HepG2 (cell line): ENCODE measurements around the gene NME7. TPM values are rescaled to one million over a fixed set of nuclear protein-coding genes. Genes with fewer than 3 reads are reported as not detected.

ENCODE experiments used
- ATAC-seq: fragments of 200-7000 bp; cut with Tn5 transposase; 3 replicates; pipeline ENCODE4 v1.9.1; 2020; ENCODE audit warnings: mild to moderate bottlenecking, moderate library complexity
- BruUV-seq: library from RNA; stranded (reverse); fragments of 400-500 nt; replicated peaks from 2 replicates; lab custom pipeline; 2021; lab: Mats Ljungman, UMichigan
- CTCF ChIA-PET: fragments of 300-600 bp; formaldehyde crosslinking; extraction: SDS; loops from one replicate; lab custom pipeline; 2021; ENCODE audit warnings: low total read pairs, inconsistent platforms, low intra/inter-chr PET ratio; lab: Yijun Ruan, JAX
- POLR2A ChIA-PET: fragments of 350-600 bp; sonication (Branson Sonifier 250); formaldehyde crosslinking; loops from one replicate; lab custom pipeline; 2020; ENCODE audit warnings: antibody characterized with exemption, inconsistent platforms; lab: Yijun Ruan, JAX
- DNase-seq: peaks from one replicate; pipeline ENCODE4 v3.0.0-alpha.2; 2015; ENCODE audit warnings: low spot score
- FAIRE-seq: peaks from 3 replicates; lab custom pipeline; 2011; peaks lifted over from hg19 to GRCh38; lab: Jason Lieb, UNC
- H2AFZ ChIP-seq: one replicate; pipeline ENCODE4 v1.6.1; 2011; ENCODE audit warnings: low read length, inconsistent platforms
- H3K27ac ChIP-seq: fragments of 300-600 bp; 3 replicates; pipeline ENCODE4 v1.8.0; 2011; ENCODE audit warnings: mixed run types, mild to moderate bottlenecking, mixed read lengths, low read length, inconsistent platforms; ENCODE audit not compliant: insufficient read depth; ENCODE audit errors: extremely low read length
- H3K27me3 ChIP-seq, 2 experiments: fragments of 200-600 bp in 1 of 2; 2 replicates in 1 of 2; 3 replicates in 1 of 2; pipeline versions ENCODE4 v1.6.0 to v1.8.0; 2011; ENCODE audit warnings: low read length in 2 of 2, mild to moderate bottlenecking in 2 of 2, moderate library complexity in 2 of 2, inconsistent platforms in 1 of 2; ENCODE audit not compliant: insufficient read depth in 2 of 2, control insufficient read depth in 1 of 2
- H3K36me3 ChIP-seq, 2 experiments: fragments of 200-600 bp in 1 of 2; replicated peaks in 1 of 2; 2 replicates in 1 of 2; 3 replicates in 1 of 2; pipeline versions ENCODE4 v1.5.1 to v1.8.0; 2011; ENCODE audit warnings: low read length in 2 of 2, inconsistent platforms in 1 of 2; ENCODE audit not compliant: insufficient read depth in 2 of 2, control insufficient read depth in 1 of 2
- H3K4me1 ChIP-seq: 2 replicates; pipeline ENCODE4 v1.5.1; 2012; ENCODE audit warnings: low read length, inconsistent platforms; ENCODE audit not compliant: insufficient read depth
- H3K4me2 ChIP-seq: 2 replicates; pipeline ENCODE4 v1.6.0; 2011; ENCODE audit warnings: low read depth, low read length, inconsistent platforms
- H3K4me3 ChIP-seq, 3 experiments: fragments of 200-600 bp in 1 of 3; sonication (generic), shearing (Covaris generic) in 1 of 3; replicated peaks in 1 of 3; 2 replicates each; pipeline ENCODE4 v1.5.1; 2011 to 2016; ENCODE audit warnings: low read length in 3 of 3, inconsistent platforms in 2 of 3, low read depth in 2 of 3, mild to moderate bottlenecking in 2 of 3, control low read depth in 1 of 3, mixed read lengths in 1 of 3; ENCODE audit not compliant: insufficient read depth in 1 of 3
- H3K79me2 ChIP-seq: one replicate; pipeline ENCODE4 v1.6.1; 2011; ENCODE audit warnings: low read length, inconsistent platforms; ENCODE audit not compliant: insufficient read depth
- H3K9ac ChIP-seq: 2 replicates; pipeline ENCODE4 v1.6.0; 2011; ENCODE audit warnings: mild to moderate bottlenecking, low read depth, low read length, inconsistent platforms; ENCODE audit not compliant: insufficient read depth
- H3K9me3 ChIP-seq: 2 replicates; pipeline ENCODE4 v1.5.1; 2012; ENCODE audit warnings: mild to moderate bottlenecking, low read length
- H4K20me1 ChIP-seq: 2 replicates; pipeline ENCODE4 v1.6.0; 2011; ENCODE audit warnings: inconsistent platforms, mild to moderate bottlenecking, low read length, moderate library complexity; ENCODE audit not compliant: insufficient read depth
- CAMTA2 ChIP-seq: sonication (generic); formaldehyde crosslinking; IDR thresholded peaks from 2 replicates; pipeline ENCODE4 v1.4.0; 2020; ENCODE audit warnings: mild to moderate bottlenecking, missing genetic modification reagents, borderline replicate concordance
- KAT7 ChIP-seq: IDR thresholded peaks from 2 replicates; pipeline ENCODE4 v1.6.1; 2018; ENCODE audit warnings: borderline replicate concordance, missing compliant biosample characterization
- PBX3 ChIP-seq: sonication (generic); formaldehyde crosslinking; IDR thresholded peaks from 2 replicates; pipeline ENCODE4 v1.8.1; 2023; ENCODE audit warnings: missing genetic modification reagents, inconsistent platforms, borderline replicate concordance
- XRCC5 ChIP-seq: fragments of 200-400 bp; formaldehyde crosslinking; optimal IDR thresholded peaks from 2 replicates; pipeline ENCODE3; 2017; ENCODE audit warnings: mild to moderate bottlenecking, low read length
- ZNF275 ChIP-seq: sonication (generic); formaldehyde crosslinking; IDR thresholded peaks from 2 replicates; pipeline ENCODE4 v1.8.0; 2022; ENCODE audit warnings: missing genetic modification reagents, mild to moderate bottlenecking, inconsistent platforms, borderline replicate concordance
- ZNF414 ChIP-seq: sonication (generic); formaldehyde crosslinking; IDR thresholded peaks from 2 replicates; pipeline ENCODE4 v1.5.0; 2020; ENCODE audit warnings: missing genetic modification reagents
- ZNF609 ChIP-seq: sonication (generic); formaldehyde crosslinking; IDR thresholded peaks from 2 replicates; pipeline ENCODE4 v1.4.0; 2020; ENCODE audit warnings: mild to moderate bottlenecking, missing genetic modification reagents, borderline replicate concordance
- ZNF691 ChIP-seq: sonication (generic); formaldehyde crosslinking; IDR thresholded peaks from 2 replicates; pipeline ENCODE4 v1.4.0; 2020; ENCODE audit warnings: missing genetic modification reagents, low read depth, mild to moderate bottlenecking, borderline replicate concordance
- WGBS: methylation state at CpG from one replicate; pipeline ENCODE4 v1.1.6; 2017; ENCODE audit warnings: low lambda C conversion rate; 5-methylcytosine and 5-hydroxymethylcytosine counted together
- in situ Hi-C: cut with HindIII; loops from 2 replicates; pipeline ENCODE4 v1.10.0; 2017; ENCODE audit warnings: low pct_unique_long_range_greater_than_20kb; ENCODE audit not compliant: extremely low pct_ligation_motif_present
- intact Hi-C: fragments of 100-400 bp; cut with micrococcal nuclease; formaldehyde crosslinking; loops from one replicate; pipeline ENCODE4 v1.10.0; 2022; ENCODE audit not compliant: unreplicated experiment
- polyA plus RNA-seq, 8 experiments: library from polyadenylated mRNA; depleted of rRNA in 3 of 8; stranded (reverse) in 7 of 8; unstranded in 1 of 8; fragments of >200 nt; fragmentation: Illumina TruSeq in 4 of 8; extraction: Trizol in 4 of 8; gene quantifications; 2 replicates each; pipeline versions ENCODE4 v1.2.1 to v1.2.3, GENCODE V29; 2011 to 2016; ENCODE audit warnings: low read depth in 4 of 8, missing spikeins in 1 of 8, mixed read lengths in 1 of 8; ENCODE audit not compliant: insufficient read depth in 1 of 8
- total RNA-seq, 5 experiments: library from RNA; depleted of rRNA; stranded (reverse); fragments of >200 nt; fragmentation: Illumina TruSeq; extraction: Trizol; gene quantifications; 2 replicates each; pipeline ENCODE4 v1.2.3, GENCODE V29; 2016; ENCODE audit warnings: low read depth in 1 of 5

NME7 gene
- total and polyA plus RNA-seq, 2 of the 13 experiments (the other 11 are each of a cell fraction or from before 2014, with no cell fraction given), result 9.4 to 22.5 TPM

GRCh38 chr1:169086603-169087455 lies 280.8 kb downstream of the NME7 start:
- WGBS, result 30% methylated on average over 2 of the region's 3 CpGs
- Histone ChIP-seq H4K20me1 (no peaks in the 10 kb centered on the region), H3K36me3 (no peaks in the 10 kb centered on the region), H3K27me3 (no peaks in the 10 kb centered on the region; a peak in 1 of 5 replicates), H3K27ac (peak overlapping the region; percentile 15), H3K4me1 (peaks cover 40% of the 10 kb centered on the region), H3K9me3 (no peaks in the 10 kb centered on the region), H3K79me2 (no peaks in the 10 kb centered on the region), H3K4me2 (peak overlapping the region; percentile 28; the same call in 1 of the 2 replicates), H3K4me3 (no peak overlapping the region), H3K9ac (peak overlapping the region; percentile 47), H2AFZ (no peak overlapping the region)
- ATAC-seq (peak; percentile 83), DNase-seq (peak; percentile 65), FAIRE-seq (peak; percentile 36)
- no TSS peak for BruUV-seq
- in situ Hi-C loops, result no loop called here
- CTCF ChIA-PET, result no interaction called here
- POLR2A ChIA-PET, result interaction anchor here (0.7 to 1.0 kb wide), 1 partner anchor 19 kb away, joined by 5 read pairs; no protein-coding TSS in a partner anchor
- intact Hi-C loops, result loop anchor here (2.0 kb wide), 1 partner anchor 14 kb away; no protein-coding TSS in a partner anchor
- TF ChIP-seq CAMTA2 (no peak), ZNF691 (CRISPR knock-in tag) (no peak), XRCC5 (no peak), KAT7 (no peak), ZNF414 (CRISPR knock-in tag) (no peak), ZNF609 (CRISPR knock-in tag) (no peak), PBX3 (CRISPR knock-in tag) (no peak), ZNF275 (CRISPR knock-in tag) (no peak)
